Superior temporal gyrus (tissue), 1 donor: ENCODE data around the gene FMOD.
A peak's percentile ranks its signal among the peaks of the same experiment; 100 is the strongest.
"Not testable (repeated sequence)": the region's sequence is repeated elsewhere in the genome, so short reads cannot be mapped to it uniquely, and the experiment has no call there.

ENCODE experiments used
- DNase-seq: peaks from one replicate; pipeline ENCODE4 v3.0.0-alpha.2; 2016; ENCODE audit errors: extremely low spot score

Gene FMOD

DNA sequence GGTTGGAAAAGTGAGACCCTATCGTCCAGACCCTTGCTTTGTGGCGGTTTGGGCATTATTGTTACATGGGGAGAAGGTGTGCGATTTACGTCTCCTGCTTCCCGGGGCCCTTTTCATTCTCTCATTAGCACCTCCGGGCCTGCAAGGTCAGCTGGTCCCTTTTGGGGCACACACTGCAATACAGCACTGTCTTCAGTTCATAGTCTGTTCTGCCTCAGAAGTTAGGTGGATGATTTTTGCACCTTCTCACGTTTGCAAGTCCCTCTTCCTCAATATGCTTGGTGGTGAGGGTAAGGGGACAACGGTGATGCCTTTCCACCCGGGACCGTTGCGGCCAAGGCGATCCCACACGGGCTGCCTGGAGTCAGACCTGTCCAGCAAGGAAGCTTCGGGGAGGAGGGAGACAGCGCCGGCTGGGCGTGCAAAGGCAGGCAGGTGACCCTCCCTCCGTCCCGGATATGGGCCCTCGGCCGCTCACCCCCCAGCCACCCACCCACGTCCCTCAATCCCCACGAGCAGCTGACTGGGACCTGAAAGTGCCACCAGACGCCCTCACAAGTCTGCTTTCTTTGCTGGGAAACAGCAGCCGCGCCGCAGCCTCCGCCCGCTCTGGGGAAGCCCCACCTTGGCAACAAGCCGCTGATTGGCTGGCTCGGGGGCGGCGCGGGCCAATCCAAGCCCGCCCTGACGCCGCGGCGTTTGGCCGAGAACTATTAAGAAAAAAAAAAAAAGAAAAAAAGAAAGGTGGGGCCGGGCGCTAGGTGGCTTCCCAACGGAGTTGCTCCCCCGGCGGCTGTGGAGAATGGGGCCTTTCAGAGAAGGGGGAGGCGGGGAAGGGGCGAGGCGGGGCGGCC lies 23.9 kb downstream of the FMOD start:
- peak; percentile 91 for DNase-seq

GRCh38 chr1:203325418-203326091 lies 25.4 kb downstream of the FMOD start:
- peak; percentile 57 for DNase-seq

- DNase-seq = no peak
These were observed 25.9 kb downstream of the FMOD start for GRCh38 chr1:203325026-203325417.

DNA sequence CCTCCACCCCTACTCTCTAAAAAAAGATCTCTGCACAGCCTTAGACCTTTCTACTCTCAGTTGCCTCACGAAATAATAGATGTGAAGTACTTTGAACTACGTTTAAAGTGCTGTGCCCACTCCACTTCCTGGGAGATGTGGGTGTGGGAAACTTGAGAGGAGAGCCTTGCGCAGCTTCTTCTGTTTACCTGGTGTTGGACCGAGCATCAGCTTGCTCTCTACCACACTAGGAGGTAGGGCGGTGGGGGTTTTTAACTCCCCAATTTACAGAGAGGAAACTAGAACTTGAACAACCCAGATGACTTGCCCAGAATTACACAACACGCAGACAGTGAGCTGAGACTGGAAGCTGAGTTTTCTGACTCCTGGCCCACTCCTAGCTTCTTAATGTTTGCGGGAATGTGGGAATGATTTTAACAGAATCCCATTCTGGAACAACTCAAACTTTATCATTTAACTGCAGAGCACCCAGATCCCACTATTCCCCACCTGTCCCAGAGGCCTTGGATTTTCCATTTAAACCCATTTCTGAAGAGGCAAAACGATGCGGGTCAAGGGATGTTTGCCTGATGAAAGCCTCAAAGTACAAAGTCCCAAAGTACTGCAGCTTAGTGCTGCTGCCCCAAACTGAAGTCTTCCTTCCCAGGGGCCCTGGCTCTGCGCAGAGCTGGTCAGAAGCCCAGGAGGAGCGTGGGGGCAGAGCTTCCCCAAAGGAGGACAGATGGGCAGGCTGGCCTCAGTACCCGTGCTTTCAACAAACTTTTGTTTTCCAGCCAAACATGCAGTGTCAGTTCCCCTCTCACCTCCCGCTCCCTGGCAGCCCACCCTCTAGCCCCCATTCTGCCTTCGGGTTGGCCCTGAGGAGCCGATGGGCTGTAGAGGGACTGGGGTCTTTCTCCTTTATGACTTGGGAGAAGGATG lies 26.6 kb downstream of the FMOD start:
- no peak for DNase-seq

- DNase-seq = no peak
These were observed 27.3 kb downstream of the FMOD start for GRCh38 chr1:203323587-203323986.

- DNase-seq = no peak
These were observed 28.3 kb downstream of the FMOD start for GRCh38 chr1:203322500-203323179.

DNA sequence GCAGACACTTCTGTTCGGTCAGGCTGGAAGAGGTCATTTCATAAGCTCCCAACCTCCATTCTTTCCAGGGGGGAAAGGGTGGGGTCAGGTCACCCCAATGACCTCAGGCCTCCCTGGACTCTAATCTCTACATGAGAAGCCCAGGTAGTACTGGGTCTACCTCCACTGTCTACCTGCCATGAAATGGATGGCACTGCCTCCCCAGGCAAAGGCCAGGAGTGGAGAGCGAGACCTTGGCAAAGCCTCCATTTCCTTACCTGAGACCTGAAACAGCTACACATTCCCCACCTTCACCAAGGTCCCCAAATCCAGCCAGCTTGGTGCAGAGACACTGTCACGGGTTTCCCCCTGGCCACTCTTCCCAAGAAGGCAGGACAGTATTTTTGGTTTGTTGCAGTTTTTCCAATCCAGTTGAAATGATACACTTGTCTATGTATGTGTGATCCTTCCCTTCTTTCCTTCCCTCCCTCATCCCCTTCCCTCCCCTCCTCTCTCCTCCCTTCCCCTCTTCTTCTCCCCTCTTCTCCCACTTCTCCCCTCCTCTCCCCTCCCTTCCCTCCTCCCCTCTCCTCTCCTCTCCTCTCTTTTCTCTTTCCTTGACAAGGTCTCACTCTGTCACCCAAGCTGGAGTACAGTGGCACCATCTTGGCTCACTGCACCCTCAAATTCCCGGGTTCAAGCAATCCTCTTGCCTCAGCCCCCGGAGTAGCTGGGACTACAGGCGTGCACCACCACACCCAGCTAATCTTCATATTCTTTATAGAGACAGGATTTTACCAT lies 29.5 kb downstream of the FMOD start:
- no peak for DNase-seq

DNA sequence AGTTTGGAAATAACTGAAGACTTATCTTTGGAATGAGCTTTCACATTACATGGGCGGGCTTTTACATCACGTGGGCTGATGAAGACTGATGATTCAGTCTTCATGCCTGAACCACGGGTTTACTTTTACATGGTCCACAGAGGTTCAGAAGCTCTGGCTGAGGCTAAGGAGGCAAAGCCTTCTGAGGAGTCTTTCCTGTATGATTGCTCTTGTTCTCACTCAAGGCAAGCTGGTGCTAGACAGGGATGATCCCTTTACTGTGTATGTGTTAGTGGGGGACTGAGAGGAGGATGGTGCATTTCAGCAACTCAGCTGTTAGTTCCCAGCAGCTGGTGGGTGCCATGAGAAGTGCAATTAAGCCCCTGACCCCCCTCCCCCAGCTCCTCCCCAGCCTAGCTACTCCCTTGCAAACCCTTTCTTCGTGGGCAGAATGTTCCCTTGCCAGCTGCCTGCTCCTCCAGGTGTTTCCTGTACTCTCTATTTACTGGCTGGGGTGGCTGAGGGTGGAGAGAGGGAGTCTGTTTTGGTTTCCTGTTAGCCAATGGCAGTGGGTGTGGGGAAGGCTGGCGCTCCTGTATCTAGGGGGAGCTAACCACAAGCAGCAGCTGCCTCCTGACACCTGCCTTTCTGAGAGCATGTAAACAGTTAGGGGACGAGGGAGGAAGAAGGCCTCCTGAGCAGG lies 30.2 kb downstream of the FMOD start:
- no peak for DNase-seq

DNA sequence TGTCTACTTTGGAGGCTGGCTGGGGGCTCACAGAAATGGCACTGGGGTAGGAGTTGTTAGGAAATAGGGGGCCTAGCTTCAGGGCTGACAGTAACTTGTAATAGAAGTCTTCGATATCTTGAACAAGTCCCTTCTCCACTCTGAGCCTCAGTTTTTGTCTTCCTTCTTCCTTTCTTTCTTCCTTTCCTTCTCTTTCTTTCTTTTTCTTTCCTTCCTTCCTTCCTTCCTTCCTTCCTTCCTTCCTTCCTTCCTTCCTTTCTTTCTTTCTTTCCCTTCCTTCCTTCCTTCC lies 32.7 kb downstream of the FMOD start:
- DNase-seq = no peak

- no peak for DNase-seq
These were observed 33.3 kb downstream of the FMOD start for GRCh38 chr1:203317429-203318228.

- DNase-seq = no peak
These were observed 34.3 kb downstream of the FMOD start for GRCh38 chr1:203316626-203317093.

DNA sequence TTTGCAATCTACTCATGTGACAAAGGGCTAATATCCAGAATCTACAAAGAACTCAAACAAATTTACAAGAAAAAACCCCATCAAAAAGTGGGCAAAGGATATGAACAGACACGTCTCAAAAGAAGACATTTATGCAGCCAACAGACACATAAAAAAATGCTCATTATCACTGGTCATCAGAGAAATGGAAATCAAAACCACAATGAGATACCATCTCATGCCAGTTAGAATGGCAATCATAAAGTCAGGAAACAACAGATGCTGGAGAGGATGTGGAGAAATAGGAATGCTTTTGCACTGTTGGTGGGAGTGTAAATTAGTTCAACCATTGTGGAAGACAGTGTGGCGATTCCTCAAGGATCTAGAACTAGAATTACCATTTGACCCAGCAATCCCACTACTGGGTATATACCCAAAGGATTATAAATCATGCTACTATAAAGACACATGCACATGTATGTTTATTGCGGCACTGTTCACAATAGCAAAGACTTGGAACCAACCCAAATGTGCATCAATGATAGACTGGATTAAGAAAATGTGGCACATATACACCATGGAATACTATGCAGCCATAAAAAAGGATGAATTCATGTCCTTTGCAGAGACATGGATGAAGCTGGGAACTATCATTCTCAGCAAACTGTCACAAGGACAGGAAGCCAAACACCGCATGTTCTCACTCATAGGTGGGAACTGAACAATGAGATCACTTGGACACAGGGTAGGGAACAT lies 36.7 kb downstream of the FMOD start:
- not testable (repeated sequence) for DNase-seq

GRCh38 chr1:203311368-203312301 lies 39.3 kb downstream of the FMOD start:
- DNase-seq = no peak

DNA sequence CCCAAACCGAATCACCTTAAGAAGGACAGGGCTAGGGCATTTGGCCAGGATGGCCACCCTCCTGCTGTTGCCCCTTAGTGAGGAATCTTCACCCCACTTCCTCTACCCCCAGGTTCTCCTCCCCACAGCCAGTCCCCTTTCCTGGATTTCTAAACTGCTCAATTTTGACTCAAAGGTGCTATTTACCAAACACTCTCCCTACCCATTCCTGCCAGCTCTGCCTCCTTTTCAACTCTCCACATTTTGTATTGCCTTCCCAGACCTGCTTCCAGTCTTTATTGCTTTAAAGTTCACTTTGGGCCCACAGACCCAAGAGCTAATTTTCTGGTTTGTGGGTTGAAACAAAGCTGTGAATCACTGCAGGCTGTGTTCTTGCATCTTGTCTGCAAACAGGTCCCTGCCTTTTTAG lies 42.0 kb downstream of the FMOD start:
- no peak for DNase-seq

GRCh38 chr1:203308328-203308922 lies 42.5 kb downstream of the FMOD start:
- DNase-seq = no peak

DNA sequence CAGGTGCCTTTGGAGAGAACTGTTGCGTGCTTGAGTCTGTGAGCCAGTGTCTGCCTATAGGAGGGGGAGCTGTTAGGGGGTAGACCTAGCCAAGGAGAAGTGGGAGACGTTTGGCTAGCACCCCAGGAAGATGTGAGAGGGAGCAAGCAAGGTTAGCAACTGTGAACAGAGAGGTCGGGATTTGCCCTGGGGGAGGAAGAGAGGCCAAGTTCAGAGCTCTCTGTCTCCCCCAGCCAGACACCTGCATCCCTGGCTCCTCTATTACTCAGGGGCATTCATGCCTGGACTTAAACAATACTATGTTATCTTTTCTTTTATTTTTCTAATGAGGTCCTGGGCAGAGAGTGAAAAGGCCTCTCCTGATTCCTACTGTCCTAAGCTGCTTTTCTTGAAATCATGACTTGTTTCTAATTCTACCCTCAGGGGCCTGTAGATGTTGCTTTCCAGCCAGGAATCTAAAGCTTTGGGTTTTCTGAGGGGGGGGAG lies 43.2 kb downstream of the FMOD start:
- no peak for DNase-seq

DNA sequence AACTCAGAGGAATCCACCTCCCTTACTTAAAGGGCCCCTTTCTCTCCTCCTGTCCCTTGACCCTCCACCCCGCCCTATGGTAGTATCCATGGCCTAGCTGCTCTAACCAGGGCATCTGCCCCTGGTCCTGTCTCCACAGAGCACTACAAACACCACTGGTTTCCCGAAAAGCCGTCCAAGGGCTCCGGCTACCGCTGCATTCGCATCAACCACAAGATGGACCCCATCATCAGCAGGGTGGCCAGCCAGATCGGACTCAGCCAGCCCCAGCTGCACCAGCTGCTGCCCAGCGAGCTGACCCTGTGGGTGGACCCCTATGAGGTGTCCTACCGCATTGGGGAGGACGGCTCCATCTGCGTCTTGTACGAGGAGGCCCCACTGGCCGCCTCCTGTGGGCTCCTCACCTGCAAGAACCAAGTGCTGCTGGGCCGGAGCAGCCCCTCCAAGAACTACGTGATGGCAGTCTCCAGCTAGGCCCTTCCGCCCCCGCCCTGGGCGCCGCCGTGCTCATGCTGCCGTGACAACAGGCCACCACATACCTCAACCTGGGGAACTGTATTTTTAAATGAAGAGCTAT lies 43.9 kb downstream of the FMOD start:
- DNase-seq = no peak
